Esophagus muscularis mucosa (tissue), 4 donors: ENCODE data around the gene UGGT1. TPM values are rescaled to one million over a fixed set of nuclear protein-coding genes. Genes with fewer than 3 reads are reported as not detected.

ENCODE experiments used
- DNase-seq: peaks from one replicate; pipeline ENCODE4 v3.0.0-alpha.2; 2017; ENCODE audit errors: extremely low spot score
- H3K27ac ChIP-seq, 4 donors: fragments of 200-600 bp; sonication (generic); replicated peaks in 1 of 4; 1 replicate in 3 of 4; 2 replicates in 1 of 4; pipeline ENCODE4 v1.5.1; 2016 to 2019; ENCODE audit warnings: mild to moderate bottlenecking in 1 of 4
- H3K27me3 ChIP-seq, 4 donors: fragments of 200-600 bp; sonication (generic); one replicate each; pipeline versions ENCODE4 v1.5.1 to v1.6.0; 2016 to 2019
- H3K36me3 ChIP-seq, 4 donors: fragments of 200-600 bp; sonication (generic); one replicate each; pipeline ENCODE4 v1.5.1; 2016 to 2019
- H3K4me1 ChIP-seq, 4 donors: fragments of 200-600 bp; sonication (generic); one replicate each; pipeline ENCODE4 v1.5.1; 2016 to 2019
- H3K4me3 ChIP-seq, 4 donors: fragments of 200-600 bp; sonication (generic); 1 replicate in 2 of 4; 2 replicates in 2 of 4; pipeline ENCODE4 v1.5.1; 2016 to 2019; ENCODE audit warnings: mild to moderate bottlenecking in 4 of 4, moderate library complexity in 1 of 4
- H3K9me3 ChIP-seq, 4 donors: fragments of 200-600 bp; sonication (generic); 1 replicate in 3 of 4; 2 replicates in 1 of 4; pipeline ENCODE4 v1.5.1; 2016 to 2019
- EP300 ChIP-seq: sonication (generic); formaldehyde crosslinking; IDR thresholded peaks from one replicate; pipeline ENCODE4 v1.6.1; 2017; ENCODE audit warnings: antibody characterized with exemption
- POLR2A ChIP-seq: fragments of 450-650 bp; IDR thresholded peaks from one replicate; pipeline ENCODE4 v1.6.1; 2017; ENCODE audit warnings: antibody characterized with exemption, moderate library complexity, mild to moderate bottlenecking, low read depth
- POLR2AphosphoS5 ChIP-seq, 2 donors: sonication (generic); formaldehyde crosslinking; IDR thresholded peaks; one replicate each; pipeline ENCODE4 v1.6.1; 2017; ENCODE audit warnings: antibody characterized with exemption in 2 of 2
- WGBS: methylation state at CpG from one replicate; pipeline ENCODE4 v1.1.5; 2018; 5-methylcytosine and 5-hydroxymethylcytosine counted together
- intact Hi-C: fragments of 100-400 bp; cut with DNase I; formaldehyde crosslinking; loops from one replicate; pipeline ENCODE4 v1.15.1; 2023
- total RNA-seq, 4 donors: library from RNA; depleted of rRNA; stranded (reverse); fragments of >200 nt; gene quantifications; one replicate each; pipeline versions ENCODE4 v1.1.0 to v1.2.1, GENCODE V29; 2016
- TF ChIP-seq, protein P1 (sequence below), 3 experiments: fragments of 200-600 bp in 2 of 3; fragments of 450-650 bp in 1 of 3; sonication (generic) in 2 of 3; IDR thresholded peaks; one replicate each; pipeline ENCODE4 v1.5.1; 2017 to 2019; ENCODE audit warnings: antibody characterized with exemption in 3 of 3, mild to moderate bottlenecking in 2 of 3, moderate library complexity in 1 of 3

UGGT1 gene
- total RNA-seq, 4 donors from 2014 or later: 27.0 to 32.4 (median 27.6) TPM

DNA sequence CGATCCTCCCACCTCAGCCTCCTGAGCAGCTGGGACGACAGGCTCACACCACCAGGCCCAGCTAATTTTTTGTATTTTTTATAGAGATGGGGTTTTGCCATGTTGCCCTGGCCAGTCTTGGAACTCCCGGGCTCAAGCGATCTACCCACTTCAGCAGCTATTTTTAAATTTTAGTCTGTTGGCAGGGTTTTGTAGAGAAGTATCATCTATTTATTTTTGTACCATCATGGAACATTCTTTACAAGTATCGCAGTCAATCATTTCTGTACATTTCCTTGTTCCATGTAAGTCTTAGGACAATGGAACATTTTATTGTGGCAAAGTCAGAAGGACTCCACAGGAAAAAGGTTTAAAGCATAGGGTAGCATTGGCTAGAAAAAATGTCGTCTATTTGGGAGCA lies 94.6 kb downstream of the UGGT1 start:
- TF ChIP-seq, protein P1, sequence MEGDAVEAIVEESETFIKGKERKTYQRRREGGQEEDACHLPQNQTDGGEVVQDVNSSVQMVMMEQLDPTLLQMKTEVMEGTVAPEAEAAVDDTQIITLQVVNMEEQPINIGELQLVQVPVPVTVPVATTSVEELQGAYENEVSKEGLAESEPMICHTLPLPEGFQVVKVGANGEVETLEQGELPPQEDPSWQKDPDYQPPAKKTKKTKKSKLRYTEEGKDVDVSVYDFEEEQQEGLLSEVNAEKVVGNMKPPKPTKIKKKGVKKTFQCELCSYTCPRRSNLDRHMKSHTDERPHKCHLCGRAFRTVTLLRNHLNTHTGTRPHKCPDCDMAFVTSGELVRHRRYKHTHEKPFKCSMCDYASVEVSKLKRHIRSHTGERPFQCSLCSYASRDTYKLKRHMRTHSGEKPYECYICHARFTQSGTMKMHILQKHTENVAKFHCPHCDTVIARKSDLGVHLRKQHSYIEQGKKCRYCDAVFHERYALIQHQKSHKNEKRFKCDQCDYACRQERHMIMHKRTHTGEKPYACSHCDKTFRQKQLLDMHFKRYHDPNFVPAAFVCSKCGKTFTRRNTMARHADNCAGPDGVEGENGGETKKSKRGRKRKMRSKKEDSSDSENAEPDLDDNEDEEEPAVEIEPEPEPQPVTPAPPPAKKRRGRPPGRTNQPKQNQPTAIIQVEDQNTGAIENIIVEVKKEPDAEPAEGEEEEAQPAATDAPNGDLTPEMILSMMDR (IDR thresholded peaks at IDR 0.05): no peak
- WGBS: 64% methylated on average over 6 of the region's 6 CpGs
- no peaks in the 10 kb centered on the region for H3K9me3 ChIP-seq
- intact Hi-C loops: no loop called here
- peaks cover 25 to 68% (median 38%) of the 10 kb centered on the region in 4 donors for H3K36me3 ChIP-seq
- H3K27me3 ChIP-seq: no peaks in the 10 kb centered on the region
- H3K4me3 ChIP-seq: no peak overlapping the region
- DNase-seq: no peak
- peak overlapping the region; percentile 41 to 64 (median 56) for H3K27ac ChIP-seq
- H3K4me1 ChIP-seq: peaks cover 5 to 36% (median 29%) of the 10 kb centered on the region in 4 donors

DNA sequence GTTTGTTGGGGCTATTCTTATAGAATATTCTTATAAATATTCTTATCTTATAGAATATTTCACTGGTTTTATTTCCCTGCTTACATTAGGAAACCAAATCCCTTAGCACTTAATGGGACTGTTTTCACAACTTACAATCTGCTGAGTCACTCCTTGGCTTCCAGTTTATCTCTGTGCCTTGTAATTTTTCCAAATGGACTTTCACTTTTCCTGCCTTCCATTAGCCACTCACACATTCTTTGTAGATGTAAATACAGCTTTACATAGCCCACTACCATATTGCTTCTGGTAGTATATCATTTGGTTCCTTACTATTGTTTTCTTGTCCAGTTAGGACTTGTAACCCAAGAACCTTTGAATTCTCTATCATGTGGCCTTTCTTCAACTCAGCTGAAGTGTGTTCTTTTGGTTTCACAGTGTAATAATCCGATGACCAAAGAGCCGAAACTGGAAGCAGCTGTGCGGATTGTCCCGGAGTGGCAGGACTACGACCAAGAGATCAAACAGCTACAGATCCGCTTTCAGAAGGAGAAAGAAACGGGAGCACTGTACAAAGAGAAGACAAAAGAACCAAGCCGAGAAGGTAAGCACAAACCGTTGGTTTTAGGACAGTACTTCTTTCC lies 96.1 kb downstream of the UGGT1 start:
- peak overlapping the region in 2 of 4 donors; percentile 22 to 55 for H3K27ac ChIP-seq
- H3K4me3 ChIP-seq: no peak overlapping the region
- no peaks in the 10 kb centered on the region for H3K27me3 ChIP-seq
- intact Hi-C loops: no loop called here
- no peaks in the 10 kb centered on the region for H3K9me3 ChIP-seq
- DNase-seq: no peak
- whole genome bisulfite sequencing: 93% methylated on average over 9 of the region's 9 CpGs
- TF ChIP-seq EP300 (no peak), POLR2A (no peak), POLR2AphosphoS5 (IDR thresholded peaks at IDR 0.05) (no peak)
- TF ChIP-seq, protein P1 (IDR thresholded peaks at IDR 0.05): no peak
- peaks cover 5 to 36% (median 29%) of the 10 kb centered on the region in 4 donors for H3K4me1 ChIP-seq
- peaks cover 14 to 69% (median 35%) of the 10 kb centered on the region in 4 donors for H3K36me3 ChIP-seq

DNA sequence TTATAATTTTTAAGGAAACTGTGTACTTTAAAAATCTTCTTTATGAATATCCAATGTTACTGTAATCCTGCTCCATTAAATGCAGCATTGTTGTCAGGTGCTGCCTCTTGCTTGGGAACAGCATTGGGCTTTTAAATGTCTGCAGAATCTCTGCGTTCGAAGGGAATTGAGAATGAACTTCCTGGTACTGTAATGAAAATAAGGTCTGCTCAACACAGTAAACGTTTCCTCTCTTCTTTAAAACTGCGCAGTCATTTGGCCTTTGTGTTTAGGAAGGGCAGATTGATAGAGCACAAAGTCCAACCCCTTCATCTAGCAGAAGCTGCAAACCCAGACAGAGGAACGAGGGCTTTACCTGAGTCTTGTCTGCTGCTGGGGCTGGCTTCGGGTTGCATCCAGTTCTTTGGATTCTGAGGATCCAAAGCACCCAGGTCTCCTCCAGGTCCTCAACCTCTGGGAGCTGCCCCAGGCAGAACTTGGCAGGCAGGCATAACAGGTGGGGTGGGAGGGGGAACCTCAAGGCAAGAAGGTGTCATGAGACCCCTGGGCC lies 104.5 kb downstream of the UGGT1 start:
- no peak for DNase-seq
- no peak for TF ChIP-seq POLR2AphosphoS5 (IDR thresholded peaks at IDR 0.05)
- intact Hi-C loops: loop anchor here (5.0 kb wide), 1 partner anchor 37 kb away; no protein-coding TSS in a partner anchor
- H3K4me3 ChIP-seq: no peak overlapping the region
- H3K9me3 ChIP-seq: no peaks in the 10 kb centered on the region
- peaks cover 3 to 16% (median 12%) of the 10 kb centered on the region in 4 donors for H3K36me3 ChIP-seq
- H3K27ac ChIP-seq: no peak overlapping the region
- peaks cover 13 to 25% (median 21%) of the 10 kb centered on the region in 4 donors for H3K4me1 ChIP-seq
- WGBS: 78% methylated on average over 6 of the region's 6 CpGs
- H3K27me3 ChIP-seq: no peaks in the 10 kb centered on the region

DNA sequence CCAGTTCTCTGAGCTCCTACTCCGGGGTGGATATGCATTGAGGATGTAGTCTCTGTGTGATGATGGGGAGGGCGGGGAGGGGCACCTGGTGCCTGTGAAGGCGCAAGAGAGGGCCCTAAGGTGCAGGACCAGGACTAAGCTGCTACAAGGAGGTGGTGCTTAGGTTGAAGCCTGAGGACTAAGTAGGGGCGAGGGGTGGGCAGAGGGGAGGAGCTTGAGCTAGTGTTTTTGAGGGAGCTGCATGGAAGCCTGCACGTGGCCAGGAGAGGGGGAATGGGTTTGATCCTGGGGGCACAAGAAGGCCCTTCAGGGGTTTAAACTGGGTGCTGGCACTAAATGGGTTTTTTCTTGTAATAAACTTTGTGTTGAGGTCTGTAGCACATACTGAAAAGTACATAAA lies 105.0 kb downstream of the UGGT1 start:
- 72% methylated on average over 5 of the region's 5 CpGs for WGBS
- Histone ChIP-seq H3K4me1 (peaks cover 13 to 25% (median 21%) of the 10 kb centered on the region in 4 donors), H3K27me3 (no peaks in the 10 kb centered on the region), H3K27ac (peak overlapping the region; percentile 18 to 63 (median 58)), H3K36me3 (peaks cover 0 to 11% (median 6%) of the 10 kb centered on the region in 4 donors), H3K4me3 (peak overlapping the region in 2 of 4 donors; percentile 13 to 18), H3K9me3 (no peaks in the 10 kb centered on the region)
- TF ChIP-seq, protein P1 (IDR thresholded peaks at IDR 0.05): no peak
- no peak for TF ChIP-seq EP300
- no peak for TF ChIP-seq POLR2AphosphoS5 (IDR thresholded peaks at IDR 0.05)
- TF ChIP-seq POLR2A: no peak
- intact Hi-C loops: loop anchor here (5.0 kb wide), 1 partner anchor 36 kb away; no protein-coding TSS in a partner anchor
- DNase-seq: no peak

DNA sequence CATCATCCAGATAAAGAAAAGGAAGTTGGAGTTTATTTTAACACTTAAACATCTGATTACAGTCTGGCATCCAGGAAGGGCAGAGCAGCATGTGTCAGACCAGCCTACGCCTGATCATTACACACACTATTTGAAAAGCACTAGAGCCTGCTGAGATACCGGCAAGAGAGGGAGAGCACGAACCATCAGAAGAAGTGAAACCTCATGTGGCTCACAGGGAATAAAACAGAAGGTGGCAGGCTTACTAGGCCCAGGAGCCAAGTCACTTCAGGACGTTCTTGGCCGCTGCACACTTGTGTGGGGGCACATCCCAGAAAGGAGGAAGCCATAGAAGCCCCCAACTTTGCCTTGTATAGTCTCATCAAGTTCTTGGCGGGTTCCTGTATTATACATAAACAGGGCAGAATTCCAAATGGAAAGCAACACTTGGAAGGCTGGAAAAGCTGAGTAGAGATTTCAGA lies 105.5 kb downstream of the UGGT1 start:
- no peak for TF ChIP-seq POLR2AphosphoS5 (IDR thresholded peaks at IDR 0.05)
- TF ChIP-seq, protein P1 (IDR thresholded peaks at IDR 0.05): no peak
- no peak for TF ChIP-seq POLR2A
- intact Hi-C loops: loop anchor here (5.0 kb wide), 1 partner anchor 36 kb away; no protein-coding TSS in a partner anchor
- peak overlapping the region; percentile 18 to 63 (median 58) for H3K27ac ChIP-seq
- DNase-seq: no peak
- no peaks in the 10 kb centered on the region for H3K27me3 ChIP-seq
- H3K4me1 ChIP-seq: peaks cover 13 to 25% (median 21%) of the 10 kb centered on the region in 4 donors
- H3K36me3 ChIP-seq: peaks cover 0 to 6% (median 4%) of the 10 kb centered on the region in 4 donors
- 24% methylated on average over 6 of the region's 6 CpGs for WGBS
- peak overlapping the region in 2 of 4 donors; percentile 13 to 18 for H3K4me3 ChIP-seq
- H3K9me3 ChIP-seq: no peaks in the 10 kb centered on the region
